GM12892 (cell line): ENCODE measurements around the gene OSBPL10.

Experiments used
- POLR2A ChIP-seq: IDR thresholded peaks from 2 replicates; pipeline ENCODE4 v1.6.1; 2011; ENCODE audit warnings: low read depth, low read length, control low read depth
- POLR2AphosphoS5 ChIP-seq: IDR thresholded peaks from 2 replicates; pipeline ENCODE4 v1.6.1; 2011; ENCODE audit warnings: low read depth, low read length, control low read depth

GRCh38 chr3:31762097-31762764 is 218.8 kb downstream of the OSBPL10 start:
- TF ChIP-seq POLR2AphosphoS5, result no peak
- TF ChIP-seq POLR2A, result no peak
